ENCODE measurements around the gene MBD4.

The MBD4 gene

GRCh38 chr3:129460572-129460971 lies 20.8 kb upstream of the MBD4 start:
- no peak for TF ChIP-seq ZFP3 (CRISPR knock-in tag; IDR thresholded peaks at IDR 0.05)
- TF ChIP-seq ISL1 (CRISPR knock-in tag; IDR thresholded peaks at IDR 0.05): no peak
- TF ChIP-seq, protein P1, sequence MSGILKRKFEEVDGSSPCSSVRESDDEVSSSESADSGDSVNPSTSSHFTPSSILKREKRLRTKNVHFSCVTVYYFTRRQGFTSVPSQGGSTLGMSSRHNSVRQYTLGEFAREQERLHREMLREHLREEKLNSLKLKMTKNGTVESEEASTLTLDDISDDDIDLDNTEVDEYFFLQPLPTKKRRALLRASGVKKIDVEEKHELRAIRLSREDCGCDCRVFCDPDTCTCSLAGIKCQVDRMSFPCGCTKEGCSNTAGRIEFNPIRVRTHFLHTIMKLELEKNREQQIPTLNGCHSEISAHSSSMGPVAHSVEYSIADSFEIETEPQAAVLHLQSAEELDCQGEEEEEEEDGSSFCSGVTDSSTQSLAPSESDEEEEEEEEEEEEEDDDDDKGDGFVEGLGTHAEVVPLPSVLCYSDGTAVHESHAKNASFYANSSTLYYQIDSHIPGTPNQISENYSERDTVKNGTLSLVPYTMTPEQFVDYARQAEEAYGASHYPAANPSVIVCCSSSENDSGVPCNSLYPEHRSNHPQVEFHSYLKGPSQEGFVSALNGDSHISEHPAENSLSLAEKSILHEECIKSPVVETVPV (CRISPR knock-in tag; IDR thresholded peaks at IDR 0.05): no peak
- no peak for TF ChIP-seq TCF4 (CRISPR knock-in tag; IDR thresholded peaks at IDR 0.05; ENCODE audit: borderline replicate concordance)
- TF ChIP-seq SNAI2 (CRISPR knock-in tag; IDR thresholded peaks at IDR 0.05): no peak
- TF ChIP-seq POU6F1 (CRISPR knock-in tag; IDR thresholded peaks at IDR 0.05; ENCODE audit: borderline replicate concordance, low read depth): no peak
- ATAC-seq: no peak

GRCh38 chr3:129460155-129460554 lies 20.4 kb upstream of the MBD4 start:
- ATAC-seq: no peak
- no peak for TF ChIP-seq BACH2 (CRISPR knock-in tag; IDR thresholded peaks at IDR 0.05; ENCODE audit: borderline replicate concordance)
- TF ChIP-seq, protein P2, sequence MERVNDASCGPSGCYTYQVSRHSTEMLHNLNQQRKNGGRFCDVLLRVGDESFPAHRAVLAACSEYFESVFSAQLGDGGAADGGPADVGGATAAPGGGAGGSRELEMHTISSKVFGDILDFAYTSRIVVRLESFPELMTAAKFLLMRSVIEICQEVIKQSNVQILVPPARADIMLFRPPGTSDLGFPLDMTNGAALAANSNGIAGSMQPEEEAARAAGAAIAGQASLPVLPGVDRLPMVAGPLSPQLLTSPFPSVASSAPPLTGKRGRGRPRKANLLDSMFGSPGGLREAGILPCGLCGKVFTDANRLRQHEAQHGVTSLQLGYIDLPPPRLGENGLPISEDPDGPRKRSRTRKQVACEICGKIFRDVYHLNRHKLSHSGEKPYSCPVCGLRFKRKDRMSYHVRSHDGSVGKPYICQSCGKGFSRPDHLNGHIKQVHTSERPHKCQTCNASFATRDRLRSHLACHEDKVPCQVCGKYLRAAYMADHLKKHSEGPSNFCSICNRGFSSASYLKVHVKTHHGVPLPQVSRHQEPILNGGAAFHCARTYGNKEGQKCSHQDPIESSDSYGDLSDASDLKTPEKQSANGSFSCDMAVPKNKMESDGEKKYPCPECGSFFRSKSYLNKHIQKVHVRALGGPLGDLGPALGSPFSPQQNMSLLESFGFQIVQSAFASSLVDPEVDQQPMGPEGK (CRISPR knock-in tag; IDR thresholded peaks at IDR 0.05; ENCODE audit: borderline replicate concordance): no peak
- no peak for TF ChIP-seq ZFP3 (CRISPR knock-in tag; IDR thresholded peaks at IDR 0.05)

GRCh38 chr3:129453732-129454131 lies 14.0 kb upstream of the MBD4 start:
- no peak for ATAC-seq
- TF ChIP-seq TCF4 (CRISPR knock-in tag; IDR thresholded peaks at IDR 0.05; ENCODE audit: borderline replicate concordance) (no peak), ZFP3 (CRISPR knock-in tag; IDR thresholded peaks at IDR 0.05) (no peak), ISL1 (CRISPR knock-in tag; IDR thresholded peaks at IDR 0.05) (no peak), OSR1 (CRISPR knock-in tag; IDR thresholded peaks at IDR 0.05) (no peak), ZNF8 (CRISPR knock-in tag; IDR thresholded peaks at IDR 0.05) (no peak), TSHZ2 (CRISPR knock-in tag; IDR thresholded peaks at IDR 0.05) (no peak), ZC3H10 (CRISPR knock-in tag; IDR thresholded peaks at IDR 0.05) (no peak), POU6F1 (CRISPR knock-in tag; IDR thresholded peaks at IDR 0.05; ENCODE audit: borderline replicate concordance, low read depth) (no peak), ZFP30 (CRISPR knock-in tag; IDR thresholded peaks at IDR 0.05) (no peak)

DNA sequence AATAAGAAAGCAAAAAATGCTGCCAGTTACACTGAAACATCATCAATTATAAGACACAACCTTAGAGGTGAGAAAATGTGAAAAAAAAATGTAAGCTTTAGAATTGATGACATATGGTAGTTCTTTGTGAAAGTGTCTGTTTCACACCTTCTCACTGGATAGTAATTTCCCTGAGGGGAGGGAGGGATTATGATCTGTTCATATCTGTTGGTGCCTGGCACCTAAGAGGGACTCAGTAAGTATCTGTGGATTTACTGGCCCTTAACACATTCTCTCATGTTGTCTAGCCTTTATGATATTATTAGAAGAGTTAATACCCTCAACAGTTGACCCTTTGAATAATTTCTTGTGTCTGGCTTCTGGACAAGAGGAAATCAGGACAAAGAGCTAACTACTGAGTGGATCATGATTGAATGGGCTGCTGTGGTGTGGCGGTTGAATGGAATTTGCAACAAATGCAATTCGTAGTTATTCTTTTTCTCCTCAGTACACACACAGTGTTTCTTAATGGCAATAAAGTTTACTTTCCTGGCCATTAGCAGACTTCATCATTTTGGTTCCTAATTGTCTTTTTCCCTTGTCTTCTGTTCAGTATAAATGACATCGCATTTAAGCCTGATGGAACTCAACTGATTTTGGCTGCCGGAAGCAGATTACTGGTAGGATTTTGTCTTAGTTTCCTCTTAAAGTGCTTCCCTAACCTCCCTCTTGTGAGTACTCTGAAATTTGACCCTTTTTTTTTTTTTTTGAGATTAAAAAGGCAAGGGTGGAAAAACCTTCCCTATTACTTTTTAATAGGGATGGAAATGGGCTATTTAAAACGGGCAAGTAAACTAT lies 9.7 kb upstream of the MBD4 start:
- no peak for TF ChIP-seq TOX (CRISPR knock-in tag; IDR thresholded peaks at IDR 0.05; ENCODE audit: borderline replicate concordance)
- TF ChIP-seq ESRRG (CRISPR knock-in tag; IDR thresholded peaks at IDR 0.05): no peak
- no peak for TF ChIP-seq POU6F1 (CRISPR knock-in tag; IDR thresholded peaks at IDR 0.05; ENCODE audit: borderline replicate concordance, low read depth)
- no peak for TF ChIP-seq GLIS3 (CRISPR knock-in tag; IDR thresholded peaks at IDR 0.05)
- no peak for TF ChIP-seq BACH2 (CRISPR knock-in tag; IDR thresholded peaks at IDR 0.05; ENCODE audit: borderline replicate concordance)
- no peak for TF ChIP-seq TSHZ2 (CRISPR knock-in tag; IDR thresholded peaks at IDR 0.05)
- TF ChIP-seq ZNF70 (CRISPR knock-in tag; IDR thresholded peaks at IDR 0.05): no peak
- TF ChIP-seq ARNTL (CRISPR knock-in tag; IDR thresholded peaks at IDR 0.05; ENCODE audit: borderline replicate concordance, low read depth): no peak
- no peak for TF ChIP-seq TCF4 (CRISPR knock-in tag; IDR thresholded peaks at IDR 0.05; ENCODE audit: borderline replicate concordance)
- no peak for TF ChIP-seq ZFP30 (CRISPR knock-in tag; IDR thresholded peaks at IDR 0.05)
- no peak for ATAC-seq
